A673 (cell line): ENCODE measurements around the gene SMARCAL1.

Source experiments
- EZH2 ChIP-seq: fragments of 200-600 bp; sonication (generic); IDR thresholded peaks from 2 replicates; pipeline ENCODE4 v1.6.1; 2017; ENCODE audit warnings: borderline replicate concordance, low read depth, mild to moderate bottlenecking, mixed read lengths, antibody characterized with exemption, low read length; ENCODE audit not compliant: poor library complexity, severe bottlenecking
- TF ChIP-seq, protein P1 (sequence below): fragments of 300-800, 200-600 bp; sonication (generic); conservative IDR thresholded peaks from 2 replicates; pipeline ENCODE4 v1.5.1; 2017; ENCODE audit warnings: low read depth, mild to moderate bottlenecking, antibody characterized with exemption, low read length, moderate library complexity, mixed read lengths

DNA sequence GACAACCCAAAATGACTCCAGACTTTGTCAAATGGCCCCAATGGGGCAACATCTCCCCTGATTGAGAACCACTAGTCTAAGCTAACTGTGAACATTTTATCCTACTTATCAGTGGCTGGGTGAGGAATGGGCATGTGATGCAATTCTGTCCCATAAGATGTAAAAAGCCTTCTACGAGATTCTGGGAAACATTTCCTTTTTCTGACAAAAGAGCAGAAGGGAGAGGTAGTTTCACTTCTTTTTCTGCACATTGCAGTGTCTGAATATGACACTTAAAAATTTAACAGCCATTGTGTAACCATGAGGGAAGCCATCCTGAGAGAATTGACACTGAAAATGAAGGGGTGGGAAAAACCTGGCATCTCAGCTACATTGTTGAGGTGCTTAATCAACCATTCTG is 22.7 kb upstream of the SMARCAL1 start:
- TF ChIP-seq, protein P1, sequence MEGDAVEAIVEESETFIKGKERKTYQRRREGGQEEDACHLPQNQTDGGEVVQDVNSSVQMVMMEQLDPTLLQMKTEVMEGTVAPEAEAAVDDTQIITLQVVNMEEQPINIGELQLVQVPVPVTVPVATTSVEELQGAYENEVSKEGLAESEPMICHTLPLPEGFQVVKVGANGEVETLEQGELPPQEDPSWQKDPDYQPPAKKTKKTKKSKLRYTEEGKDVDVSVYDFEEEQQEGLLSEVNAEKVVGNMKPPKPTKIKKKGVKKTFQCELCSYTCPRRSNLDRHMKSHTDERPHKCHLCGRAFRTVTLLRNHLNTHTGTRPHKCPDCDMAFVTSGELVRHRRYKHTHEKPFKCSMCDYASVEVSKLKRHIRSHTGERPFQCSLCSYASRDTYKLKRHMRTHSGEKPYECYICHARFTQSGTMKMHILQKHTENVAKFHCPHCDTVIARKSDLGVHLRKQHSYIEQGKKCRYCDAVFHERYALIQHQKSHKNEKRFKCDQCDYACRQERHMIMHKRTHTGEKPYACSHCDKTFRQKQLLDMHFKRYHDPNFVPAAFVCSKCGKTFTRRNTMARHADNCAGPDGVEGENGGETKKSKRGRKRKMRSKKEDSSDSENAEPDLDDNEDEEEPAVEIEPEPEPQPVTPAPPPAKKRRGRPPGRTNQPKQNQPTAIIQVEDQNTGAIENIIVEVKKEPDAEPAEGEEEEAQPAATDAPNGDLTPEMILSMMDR = no peak
- TF ChIP-seq EZH2 = no peak
